DND-41 (cell line): Measurements from ENCODE around the gene REC114.

Source experiments
- EZH2 ChIP-seq: IDR thresholded peaks from 3 replicates; pipeline ENCODE4 v1.6.1; 2012; ENCODE audit warnings: borderline replicate concordance, low read depth, mild to moderate bottlenecking, moderate library complexity, low read length, inconsistent platforms; ENCODE audit not compliant: severe bottlenecking
- TF ChIP-seq, protein P1 (sequence below): IDR thresholded peaks from 2 replicates; pipeline ENCODE4 v1.5.1; 2012; ENCODE audit warnings: borderline replicate concordance, low read length, moderate library complexity, mild to moderate bottlenecking; ENCODE audit not compliant: poor library complexity, severe bottlenecking; ENCODE audit errors: extremely low read depth

DNA sequence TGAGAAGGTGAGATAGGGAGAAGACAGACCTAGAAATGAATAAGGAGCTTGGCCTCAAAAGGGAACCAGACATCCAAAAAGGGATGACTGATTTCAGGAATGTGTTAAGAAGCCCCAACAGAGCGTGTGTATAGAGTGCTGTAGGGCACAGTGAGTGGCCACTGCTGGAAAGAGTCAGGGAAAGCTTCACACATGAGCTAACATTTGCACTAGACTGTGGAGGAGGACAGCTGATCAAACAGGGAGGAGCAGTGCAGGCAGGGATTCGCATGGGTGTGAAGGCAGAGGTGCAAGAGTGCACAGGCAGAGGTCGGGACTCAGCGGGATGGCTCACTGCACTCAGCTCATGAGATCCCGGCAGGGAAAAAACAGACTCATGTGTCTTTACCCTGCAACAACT, 128.4 kb downstream of the REC114 start:
- TF ChIP-seq, protein P1, sequence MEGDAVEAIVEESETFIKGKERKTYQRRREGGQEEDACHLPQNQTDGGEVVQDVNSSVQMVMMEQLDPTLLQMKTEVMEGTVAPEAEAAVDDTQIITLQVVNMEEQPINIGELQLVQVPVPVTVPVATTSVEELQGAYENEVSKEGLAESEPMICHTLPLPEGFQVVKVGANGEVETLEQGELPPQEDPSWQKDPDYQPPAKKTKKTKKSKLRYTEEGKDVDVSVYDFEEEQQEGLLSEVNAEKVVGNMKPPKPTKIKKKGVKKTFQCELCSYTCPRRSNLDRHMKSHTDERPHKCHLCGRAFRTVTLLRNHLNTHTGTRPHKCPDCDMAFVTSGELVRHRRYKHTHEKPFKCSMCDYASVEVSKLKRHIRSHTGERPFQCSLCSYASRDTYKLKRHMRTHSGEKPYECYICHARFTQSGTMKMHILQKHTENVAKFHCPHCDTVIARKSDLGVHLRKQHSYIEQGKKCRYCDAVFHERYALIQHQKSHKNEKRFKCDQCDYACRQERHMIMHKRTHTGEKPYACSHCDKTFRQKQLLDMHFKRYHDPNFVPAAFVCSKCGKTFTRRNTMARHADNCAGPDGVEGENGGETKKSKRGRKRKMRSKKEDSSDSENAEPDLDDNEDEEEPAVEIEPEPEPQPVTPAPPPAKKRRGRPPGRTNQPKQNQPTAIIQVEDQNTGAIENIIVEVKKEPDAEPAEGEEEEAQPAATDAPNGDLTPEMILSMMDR: no peak
- TF ChIP-seq EZH2: no peak
